Activated naive CD4-positive, alpha-beta T cell treated with anti-CD3 and anti-CD28 coated beads, Interleukin-2, amount 10 ng/mL, durations not matched to agents 7 days and 5 days (primary cell): Measurements from ENCODE around the gene IL1R2.

ENCODE experiments used
- CTCF ChIA-PET: fragments of 350-600 bp; sonication (Branson Sonifier 250); formaldehyde crosslinking; loops from one replicate; lab custom pipeline; 2021; ENCODE audit warnings: antibody characterized with exemption; lab: Charles Lee
- DNase-seq: peaks from one replicate; pipeline ENCODE4 v3.0.0-alpha.2; 2020
- H3K27ac Mint-ChIP-seq: one replicate; pipeline ENCODE4 v1.8.0; 2021; ENCODE audit warnings: mild to moderate bottlenecking, moderate library complexity, mixed read lengths
- H3K27me3 Mint-ChIP-seq: one replicate; pipeline ENCODE4 v1.8.0; 2021; ENCODE audit warnings: mild to moderate bottlenecking, mixed read lengths
- H3K36me3 Mint-ChIP-seq: one replicate; pipeline ENCODE4 v1.8.0; 2021; ENCODE audit warnings: mixed read lengths
- H3K4me1 Mint-ChIP-seq: one replicate; pipeline ENCODE4 v1.8.0; 2021; ENCODE audit warnings: mixed read lengths
- H3K4me3 Mint-ChIP-seq: one replicate; pipeline ENCODE4 v1.8.0; 2021; ENCODE audit warnings: mild to moderate bottlenecking, moderate library complexity, mixed read lengths
- H3K9me3 Mint-ChIP-seq: one replicate; pipeline ENCODE4 v1.8.0; 2021; ENCODE audit warnings: mixed read lengths

The IL1R2 gene

GRCh38 chr2:102076512-102076911, 84.8 kb downstream of the IL1R2 start:
- no peak overlapping the region for H3K27ac Mint-ChIP-seq
- peaks cover 18% of the 10 kb centered on the region for H3K4me1 Mint-ChIP-seq
- no peaks in the 10 kb centered on the region for H3K9me3 Mint-ChIP-seq
- no peaks in the 10 kb centered on the region for H3K36me3 Mint-ChIP-seq
- H3K27me3 Mint-ChIP-seq = no peaks in the 10 kb centered on the region
- CTCF ChIA-PET = no interaction called here
- no peak overlapping the region for H3K4me3 Mint-ChIP-seq
- DNase-seq = no peak
